B cell (primary cell): ENCODE data around the gene ZNF106. TPM values are rescaled to one million over a fixed set of nuclear protein-coding genes. Genes with fewer than 3 reads are reported as not detected.

Experiments
- ATAC-seq: fragments of 200-7000 bp; cut with Tn5 transposase; one replicate; pipeline ENCODE4 v1.10.0; 2021; ENCODE audit warnings: low read depth, mild to moderate bottlenecking, moderate number of reproducible peaks, moderate library complexity
- CTCF ChIA-PET: fragments of 350-600 bp; sonication (Branson Sonifier 250); formaldehyde crosslinking; loops from one replicate; lab custom pipeline; 2021; ENCODE audit warnings: antibody characterized with exemption, inconsistent platforms; lab: Charles Lee
- POLR2A ChIA-PET: fragments of 350-600 bp; sonication (Branson Sonifier 250); formaldehyde crosslinking; loops from one replicate; lab custom pipeline; 2021; ENCODE audit warnings: antibody characterized with exemption; lab: Charles Lee
- DNase-seq: peaks from one replicate; pipeline ENCODE4 v3.0.0; 2013
- H2AFZ ChIP-seq: 2 replicates; pipeline ENCODE4 v1.6.1; 2012; ENCODE audit warnings: mild to moderate bottlenecking, low read depth, low read length; ENCODE audit not compliant: insufficient read depth, poor library complexity, severe bottlenecking
- H3K27ac ChIP-seq, 2 donors: 1 replicate in 1 of 2; 2 replicates in 1 of 2; pipeline ENCODE4 v1.5.1; 2012 to 2013; ENCODE audit warnings: low read length in 2 of 2, mild to moderate bottlenecking in 2 of 2, moderate library complexity in 1 of 2
- H3K27me3 ChIP-seq, 4 experiments: fragments of 200-600 bp in 1 of 4; sonication (generic) in 1 of 4; replicated peaks in 1 of 4; 1 replicate in 2 of 4; 2 replicates in 2 of 4; pipeline versions ENCODE4 v1.6.1 to v1.7.0; 2013 to 2016; ENCODE audit warnings: low read length in 3 of 4, mild to moderate bottlenecking in 2 of 4, mixed read lengths in 1 of 4, moderate library complexity in 1 of 4; ENCODE audit not compliant: insufficient read depth in 4 of 4, control insufficient read depth in 3 of 4; ENCODE audit errors: control extremely low read depth in 1 of 4
- H3K36me3 ChIP-seq, 2 experiments: replicated peaks in 1 of 2; 1 replicate in 1 of 2; 2 replicates in 1 of 2; pipeline versions ENCODE4 v1.6.1 to v1.7.1; 2013; ENCODE audit warnings: low read length in 1 of 2; ENCODE audit not compliant: insufficient read depth in 2 of 2, control insufficient read depth in 1 of 2; ENCODE audit errors: control extremely low read depth in 1 of 2, extremely low read depth in 1 of 2
- H3K4me1 ChIP-seq, 2 donors: fragments of 200-600 bp in 1 of 2; sonication (generic) in 1 of 2; 1 replicate in 1 of 2; 2 replicates in 1 of 2; pipeline versions ENCODE4 v1.5.1 to v1.6.1; 2013 to 2017; ENCODE audit warnings: low read length in 2 of 2; ENCODE audit not compliant: control insufficient read depth in 2 of 2, insufficient read depth in 2 of 2
- H3K4me2 ChIP-seq: replicated peaks from 2 replicates; pipeline ENCODE3; 2012; ENCODE audit warnings: mild to moderate bottlenecking, low read depth, low read length; ENCODE audit not compliant: poor library complexity, severe bottlenecking
- H3K4me3 ChIP-seq, 5 experiments: fragments of 200-600 bp in 1 of 5; sonication (generic) in 1 of 5; 1 replicate in 3 of 5; 2 replicates in 2 of 5; pipeline versions ENCODE4 v1.5.1 to v1.7.0; 2011 to 2016; ENCODE audit warnings: low read length in 4 of 5, mild to moderate bottlenecking in 4 of 5, low read depth in 2 of 5, control low read depth in 1 of 5, moderate library complexity in 1 of 5; ENCODE audit not compliant: insufficient read depth in 1 of 5; ENCODE audit errors: control extremely low read depth in 1 of 5, extremely low read depth in 1 of 5
- H3K79me2 ChIP-seq: fragments of 200-600 bp; sonication (generic); one replicate; pipeline ENCODE4 v1.6.0; 2016; ENCODE audit warnings: low read length; ENCODE audit not compliant: control insufficient read depth, insufficient read depth
- H3K9ac ChIP-seq: fragments of 200-600 bp; sonication (generic); 2 replicates; pipeline ENCODE4 v1.6.1; 2017; ENCODE audit warnings: mild to moderate bottlenecking, low read length, moderate library complexity
- H3K9me3 ChIP-seq, 3 donors: one replicate each; pipeline versions ENCODE4 v1.6.1 to v1.7.1; 2013; ENCODE audit warnings: low read length in 2 of 3; ENCODE audit not compliant: control insufficient read depth in 2 of 3, insufficient read depth in 1 of 3; ENCODE audit errors: control extremely low read depth in 1 of 3
- H4K20me1 ChIP-seq: 2 replicates; pipeline ENCODE4 v1.6.0; 2012; ENCODE audit warnings: mild to moderate bottlenecking, low read length; ENCODE audit not compliant: insufficient read depth, control insufficient read depth, poor library complexity, severe bottlenecking
- H3K27ac Mint-ChIP-seq: one replicate; pipeline ENCODE4 v1.8.0; 2021; ENCODE audit warnings: mixed read lengths
- H3K27me3 Mint-ChIP-seq: one replicate; pipeline ENCODE4 v1.8.0; 2021; ENCODE audit warnings: mixed read lengths
- H3K4me1 Mint-ChIP-seq: one replicate; pipeline ENCODE4 v1.8.0; 2021; ENCODE audit warnings: mixed read lengths
- H3K4me3 Mint-ChIP-seq: one replicate; pipeline ENCODE4 v1.8.0; 2021; ENCODE audit warnings: mixed read lengths
- H3K9me3 Mint-ChIP-seq: one replicate; pipeline ENCODE4 v1.8.0; 2022; ENCODE audit warnings: mixed read lengths; ENCODE audit not compliant: insufficient read depth
- EZH2 ChIP-seq: IDR thresholded peaks from 2 replicates; pipeline ENCODE4 v1.6.1; 2012; ENCODE audit warnings: borderline replicate concordance, low read depth, mild to moderate bottlenecking, moderate library complexity, low read length; ENCODE audit not compliant: insufficient read depth, poor library complexity, severe bottlenecking
- WGBS: methylation state at CpG from one replicate; pipeline ENCODE4 v1.1.5; 2013; ENCODE audit warnings: missing lambda C conversion rate; ENCODE audit not compliant: insufficient coverage; 5-methylcytosine and 5-hydroxymethylcytosine counted together
- intact Hi-C: fragments of 100-400 bp; cut with micrococcal nuclease; formaldehyde crosslinking; loops from one replicate; pipeline ENCODE4 v1.10.0; 2022
- polyA plus RNA-seq: library from polyadenylated mRNA; depleted of rRNA; stranded (reverse); fragments of >200 nt; gene quantifications from 2 replicates; pipeline ENCODE4 v1.2.3, GENCODE V29; 2012
- total RNA-seq, 2 donors: library from RNA; stranded (reverse); fragments of 120-200 nt in 1 of 2; gene quantifications; 1 replicate in 1 of 2; 2 replicates in 1 of 2; pipeline versions ENCODE4 v1.2.3 to v1.2.4, GENCODE V29; 2013 to 2022
- TF ChIP-seq, protein P1 (sequence below): fragments of 200-600 bp; IDR thresholded peaks from one replicate; pipeline ENCODE4 v1.8.0; 2022; ENCODE audit warnings: antibody characterized with exemption, mild to moderate bottlenecking

Gene ZNF106
- total and polyA plus RNA-seq, 2 donors (not counting 1 experiment from before 2014, with no cell fraction given), result 10.1 to 51.4 TPM

DNA sequence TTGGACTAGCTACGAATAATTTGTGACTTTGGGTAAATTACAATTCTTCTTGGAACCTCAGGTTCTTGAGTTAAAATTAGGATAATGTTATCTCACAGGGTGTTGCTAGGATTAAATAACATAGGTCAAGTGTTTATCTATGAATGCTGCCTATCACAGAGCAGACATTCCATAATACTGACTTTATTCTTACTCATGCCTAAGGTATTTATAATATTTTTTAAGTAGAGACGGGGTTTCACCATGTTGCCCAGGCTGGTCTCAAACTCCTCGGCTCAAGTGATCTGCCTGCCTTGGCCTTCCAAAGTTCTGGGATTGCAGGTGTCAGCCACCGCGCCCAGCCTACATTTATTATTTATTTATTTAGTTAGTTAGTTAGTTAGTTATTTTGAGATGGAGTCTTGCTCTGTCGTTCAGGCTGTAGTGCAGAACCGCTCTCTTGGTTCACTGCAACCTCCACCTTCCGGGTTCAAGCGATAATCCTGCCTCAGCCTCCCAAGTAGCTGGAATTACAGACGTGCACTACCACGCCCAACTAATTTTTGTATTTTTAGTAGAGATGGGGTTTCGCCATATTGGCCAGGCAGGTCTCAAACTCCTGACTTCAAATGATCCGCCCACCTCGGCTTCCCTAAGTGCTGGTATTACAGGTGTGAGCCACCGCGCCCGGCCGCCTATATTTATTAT is 741 bp upstream of the ZNF106 start:
- ChIA-PET POLR2A (interaction anchor here (0.7 to 1.8 kb wide), 4 partner anchors 13 to 627 kb away, joined by 3 to 8 read pairs (median 3); partner anchors contain the start of gene VPS39), CTCF (interaction anchor here (1.5 kb wide), 1 partner anchor 13 kb away, joined by 9 read pairs; no protein-coding TSS in a partner anchor)
- Mint-ChIP-seq H3K27ac (peak overlapping the region; percentile 100), H3K27me3 (no peaks in the 10 kb centered on the region), H3K9me3 (no peaks in the 10 kb centered on the region), H3K4me1 (peaks cover 64% of the 10 kb centered on the region), H3K4me3 (peak overlapping the region; percentile 91)
- Histone ChIP-seq H2AFZ (peak overlapping the region; percentile 95), H3K36me3 (peaks cover 0 to 2% of the 10 kb centered on the region in 2 experiments), H3K4me2 (peak overlapping the region; percentile 93), H3K79me2 (peaks cover 93% of the 10 kb centered on the region), H3K27ac (peak overlapping the region; percentile 89 to 99), H3K4me3 (peak overlapping the region; percentile 75 to 96 (median 87)), H3K9ac (peak overlapping the region; percentile 93), H3K27me3 (no peaks in the 10 kb centered on the region), H3K9me3 (no peaks in the 10 kb centered on the region), H4K20me1 (peaks cover 15% of the 10 kb centered on the region), H3K4me1 (peaks cover 46 to 64% of the 10 kb centered on the region in 2 donors)
- TF ChIP-seq EZH2, result no peak
- TF ChIP-seq, protein P1, sequence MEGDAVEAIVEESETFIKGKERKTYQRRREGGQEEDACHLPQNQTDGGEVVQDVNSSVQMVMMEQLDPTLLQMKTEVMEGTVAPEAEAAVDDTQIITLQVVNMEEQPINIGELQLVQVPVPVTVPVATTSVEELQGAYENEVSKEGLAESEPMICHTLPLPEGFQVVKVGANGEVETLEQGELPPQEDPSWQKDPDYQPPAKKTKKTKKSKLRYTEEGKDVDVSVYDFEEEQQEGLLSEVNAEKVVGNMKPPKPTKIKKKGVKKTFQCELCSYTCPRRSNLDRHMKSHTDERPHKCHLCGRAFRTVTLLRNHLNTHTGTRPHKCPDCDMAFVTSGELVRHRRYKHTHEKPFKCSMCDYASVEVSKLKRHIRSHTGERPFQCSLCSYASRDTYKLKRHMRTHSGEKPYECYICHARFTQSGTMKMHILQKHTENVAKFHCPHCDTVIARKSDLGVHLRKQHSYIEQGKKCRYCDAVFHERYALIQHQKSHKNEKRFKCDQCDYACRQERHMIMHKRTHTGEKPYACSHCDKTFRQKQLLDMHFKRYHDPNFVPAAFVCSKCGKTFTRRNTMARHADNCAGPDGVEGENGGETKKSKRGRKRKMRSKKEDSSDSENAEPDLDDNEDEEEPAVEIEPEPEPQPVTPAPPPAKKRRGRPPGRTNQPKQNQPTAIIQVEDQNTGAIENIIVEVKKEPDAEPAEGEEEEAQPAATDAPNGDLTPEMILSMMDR, result no peak
- WGBS, result 97% methylated on average over 6 of the region's 18 CpGs
- no peak for DNase-seq
- intact Hi-C loops, result loop anchor here (1.0 to 10.0 kb wide), 6 partner anchors 13 to 429 kb away; partner anchors contain the start of genes GANC, STARD9, TMEM87A and TTBK2
- no peak for ATAC-seq
